ENCODE data around the gene EIF6. TPM values are rescaled to one million over a fixed set of nuclear protein-coding genes. Genes with fewer than 3 reads are reported as not detected.
"Not testable (repeated sequence)": the region's sequence is repeated elsewhere in the genome, so short reads cannot be mapped to it uniquely, and the experiment has no call there.

EIF6 gene
- total RNA-seq, 3 donors from 2014 or later, result 105 to 206 (median 182) TPM

GRCh38 chr20:35317416-35318210 lies 33.0 kb upstream of the EIF6 start:
- TF ChIP-seq CTCF (IDR thresholded peaks at IDR 0.05), result no peak
- no peak for ATAC-seq

GRCh38 chr20:35316086-35316485 lies 31.5 kb upstream of the EIF6 start:
- ATAC-seq, result no peak
- H3K4me3 ChIP-seq, result no peak overlapping the region

More at GRCh38 chr20:35317416-35318210, 33.0 kb upstream of the EIF6 start:
- intact Hi-C loops (cut with DNase I, micrococcal nuclease), result no loop called here
- peaks cover 4% of the 10 kb centered on the region for H3K4me1 ChIP-seq (ENCODE audit: low read depth)
- no peak for DNase-seq
- H3K9me3 ChIP-seq, result no peaks in the 10 kb centered on the region
- no peaks in the 10 kb centered on the region for H3K36me3 ChIP-seq (ENCODE audit: low read depth)
- no peak overlapping the region for H3K4me3 ChIP-seq

DNA sequence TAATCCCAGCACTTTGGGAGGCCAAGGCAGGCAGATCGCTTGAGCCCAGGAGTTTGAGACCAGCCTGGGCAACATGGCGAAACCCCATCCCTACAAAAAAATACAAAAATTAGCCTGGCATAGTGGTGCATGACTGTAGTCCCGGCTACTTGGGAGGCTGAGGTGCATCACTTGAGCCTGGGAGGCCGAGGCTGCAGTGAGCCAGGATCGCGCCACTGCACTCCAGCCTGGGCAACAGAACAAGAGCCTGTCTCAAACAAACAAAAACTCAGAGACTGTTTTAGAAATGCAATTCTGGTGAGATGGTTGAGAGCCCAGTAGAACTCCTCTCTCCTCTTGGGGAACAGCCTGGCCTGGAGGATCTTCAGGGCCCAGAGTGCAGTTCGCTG lies 31.1 kb upstream of the EIF6 start:
- H3K4me1 ChIP-seq (ENCODE audit: low read depth); ATAC-seq; H3K4me3 ChIP-seq; H3K9me3 ChIP-seq; H3K36me3 ChIP-seq (ENCODE audit: low read depth); DNase-seq; intact Hi-C loops (cut with DNase I, micrococcal nuclease): not testable (repeated sequence)

More at GRCh38 chr20:35316086-35316485, 31.5 kb upstream of the EIF6 start:
- Histone ChIP-seq H3K4me1 (ENCODE audit: low read depth) (peaks cover 4% of the 10 kb centered on the region), H3K9me3 (no peaks in the 10 kb centered on the region), H3K36me3 (ENCODE audit: low read depth) (no peaks in the 10 kb centered on the region)
- intact Hi-C loops (cut with DNase I, micrococcal nuclease), result no loop called here
- no peak for DNase-seq
- TF ChIP-seq CTCF (IDR thresholded peaks at IDR 0.05), result no peak

DNA sequence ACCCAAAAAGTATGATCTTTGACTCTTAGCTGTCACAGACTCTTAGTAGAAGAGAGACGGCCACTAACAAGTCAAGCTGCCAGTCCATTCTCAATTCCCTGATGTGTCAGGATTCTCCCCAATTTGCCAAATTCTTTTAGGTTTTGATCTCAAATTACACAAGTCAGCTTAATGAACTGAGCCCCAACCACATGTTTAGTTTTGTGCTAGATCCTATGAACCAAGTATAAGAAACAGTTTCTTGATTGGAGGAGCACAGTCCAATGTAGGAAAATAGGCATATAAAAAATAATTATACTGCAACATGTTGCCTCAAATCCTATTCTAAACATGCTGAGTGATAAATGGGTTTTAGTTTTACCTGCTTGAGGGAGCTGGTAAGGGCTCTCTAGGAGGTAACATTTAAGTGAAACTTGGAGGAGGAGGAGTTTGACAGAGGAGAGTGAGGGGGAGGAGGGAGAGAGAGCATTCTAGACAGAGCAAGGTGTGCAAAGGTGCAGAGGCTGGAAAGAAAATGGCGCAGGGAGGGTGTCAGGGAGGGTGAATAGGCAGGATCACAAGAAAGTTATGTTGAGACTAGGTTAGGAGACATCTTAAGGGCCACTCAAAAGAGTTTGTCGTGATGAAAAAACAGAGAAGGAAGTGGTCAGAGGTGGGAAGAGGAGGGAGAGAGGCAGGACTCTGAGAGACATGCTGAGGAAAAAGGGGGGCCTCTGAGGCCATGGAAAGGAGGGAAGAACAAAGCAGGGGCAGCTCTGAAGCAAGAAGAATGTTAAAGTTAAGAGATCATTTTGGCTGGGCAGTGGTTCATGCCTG lies 30.5 kb upstream of the EIF6 start:
- Histone ChIP-seq H3K4me1 (ENCODE audit: low read depth) (peaks cover 4% of the 10 kb centered on the region), H3K4me3 (no peak overlapping the region), H3K36me3 (ENCODE audit: low read depth) (no peaks in the 10 kb centered on the region), H3K9me3 (no peaks in the 10 kb centered on the region)
- intact Hi-C loops (cut with DNase I, micrococcal nuclease), result no loop called here
- no peak for TF ChIP-seq CTCF (IDR thresholded peaks at IDR 0.05)
- DNase-seq, result no peak
- ATAC-seq, result no peak

DNA sequence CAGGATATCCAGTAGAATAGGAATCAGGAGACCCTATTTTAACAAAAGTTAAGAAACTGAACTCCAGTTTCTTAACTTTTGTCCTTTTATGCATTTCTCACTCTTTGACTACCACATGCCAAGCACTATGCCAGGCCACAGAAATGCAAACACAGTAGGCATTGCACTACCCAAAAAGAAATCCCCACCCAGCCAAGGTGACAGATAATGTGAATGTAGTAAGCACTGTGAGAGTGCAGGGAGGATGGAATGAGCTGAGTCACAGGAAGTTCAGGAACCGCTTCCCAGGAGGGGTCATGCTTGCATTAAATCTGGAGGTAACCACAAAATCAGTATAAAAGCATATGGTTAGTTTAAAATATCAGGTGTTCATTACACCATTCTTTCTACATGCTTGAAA lies 27.7 kb upstream of the EIF6 start:
- peak; percentile 39 for ATAC-seq
- no peak for DNase-seq

More for the DNA sequence above, 27.7 kb upstream of the EIF6 start:
- H3K36me3 ChIP-seq (ENCODE audit: low read depth), result no peaks in the 10 kb centered on the region
- no peak for TF ChIP-seq CTCF (IDR thresholded peaks at IDR 0.05)
- no peak overlapping the region for H3K4me3 ChIP-seq
- intact Hi-C loops (cut with DNase I, micrococcal nuclease), result no loop called here
- peaks cover under 1% of the 10 kb centered on the region for H3K4me1 ChIP-seq (ENCODE audit: low read depth)
- H3K9me3 ChIP-seq, result no peaks in the 10 kb centered on the region

Data from mucosa of descending colon (tissue), 3 donors.